Neural cell (in vitro differentiated cells): ENCODE data around the gene SLC2A5. TPM values are rescaled to one million over a fixed set of nuclear protein-coding genes. Genes with fewer than 3 reads are reported as not detected.
A peak's percentile ranks its signal among the peaks of the same experiment; 100 is the strongest.
"Not testable (repeated sequence)": the region's sequence is repeated elsewhere in the genome, so short reads cannot be mapped to it uniquely, and the experiment has no call there.

Experiments
- H2AFZ ChIP-seq: fragments of 200-600, 300-800 bp; sonication (generic), shearing (Covaris generic); 2 replicates; pipeline ENCODE4 v1.6.0; 2014; ENCODE audit warnings: low read depth, mild to moderate bottlenecking, antibody characterized with exemption, low read length, moderate library complexity
- H3F3A ChIP-seq: fragments of 200-600 bp; shearing (Covaris generic); 2 replicates; pipeline ENCODE4 v1.6.1; 2016; ENCODE audit warnings: mild to moderate bottlenecking, moderate library complexity, mixed read lengths, antibody characterized with exemption, low read length; ENCODE audit not compliant: insufficient read depth, poor library complexity, severe bottlenecking
- H3K27ac ChIP-seq: fragments of 200-600, 300-800 bp; sonication (generic), shearing (Covaris generic); 2 replicates; pipeline ENCODE4 v1.5.1; 2014; ENCODE audit warnings: mild to moderate bottlenecking, low read length, moderate library complexity
- H3K27me3 ChIP-seq: fragments of 300-800, 200-600 bp; sonication (generic), shearing (Covaris generic); 2 replicates; pipeline ENCODE4 v1.6.0; 2014; ENCODE audit warnings: mild to moderate bottlenecking, low read depth, low read length, moderate library complexity; ENCODE audit not compliant: insufficient read depth
- H3K36me3 ChIP-seq: fragments of 300-800, 200-600 bp; sonication (generic), shearing (Covaris generic); 2 replicates; pipeline ENCODE4 v1.5.1; 2014; ENCODE audit warnings: mild to moderate bottlenecking, antibody characterized with exemption, low read length, moderate library complexity; ENCODE audit not compliant: insufficient read depth
- H3K4me2 ChIP-seq: fragments of 300-800, 200-600 bp; sonication (generic), shearing (Covaris generic); 2 replicates; pipeline ENCODE4 v1.6.0; 2014; ENCODE audit warnings: mild to moderate bottlenecking, low read length
- H3K4me3 ChIP-seq: fragments of 300-800, 200-600 bp; sonication (generic), shearing (Covaris generic); 2 replicates; pipeline ENCODE4 v1.5.1; 2014; ENCODE audit warnings: mild to moderate bottlenecking, low read length, moderate library complexity
- H3K79me2 ChIP-seq: fragments of 200-600 bp; shearing (Covaris generic); replicated peaks from 2 replicates; pipeline ENCODE4 v1.6.0; 2014; ENCODE audit warnings: mild to moderate bottlenecking, low read length, moderate library complexity; ENCODE audit not compliant: insufficient read depth
- H3K9ac ChIP-seq: fragments of 300-800, 200-600 bp; sonication (generic), shearing (Covaris generic); 2 replicates; pipeline ENCODE4 v1.6.1; 2016; ENCODE audit warnings: mild to moderate bottlenecking, low read length, mixed read lengths
- H3K9me2 ChIP-seq: fragments of 200-600 bp; shearing (Covaris generic); 2 replicates; pipeline ENCODE4 v1.6.1; 2016; ENCODE audit warnings: mild to moderate bottlenecking, low read length, mixed read lengths; ENCODE audit not compliant: insufficient read depth
- H3K9me3 ChIP-seq: fragments of 200-600, 300-800 bp; sonication (generic), shearing (Covaris generic); 2 replicates; pipeline ENCODE4 v1.6.1; 2016; ENCODE audit warnings: mild to moderate bottlenecking, mixed run types, low read length, moderate library complexity, mixed read lengths
- H4K20me1 ChIP-seq: fragments of 200-600 bp; shearing (Covaris generic); 2 replicates; pipeline ENCODE4 v1.6.1; 2016; ENCODE audit warnings: mild to moderate bottlenecking, mixed run types; ENCODE audit not compliant: insufficient read depth
- EP300 ChIP-seq: fragments of 450-650 bp; conservative IDR thresholded peaks from 2 replicates; pipeline ENCODE4 v1.6.1; 2014; ENCODE audit warnings: antibody characterized with exemption, mild to moderate bottlenecking, moderate library complexity; ENCODE audit not compliant: poor library complexity, severe bottlenecking
- EZH2 ChIP-seq: fragments of 200-600, 300-800 bp; shearing (Covaris generic), sonication (generic); IDR thresholded peaks from 2 replicates; pipeline ENCODE4 v1.6.1; 2014; ENCODE audit warnings: antibody characterized with exemption, low read length, borderline replicate concordance, mild to moderate bottlenecking; ENCODE audit not compliant: insufficient read depth, poor library complexity, severe bottlenecking
- MXI1 ChIP-seq: fragments of 450-650 bp; conservative IDR thresholded peaks from 2 replicates; pipeline ENCODE4 v1.6.1; 2014; ENCODE audit warnings: antibody characterized with exemption, mild to moderate bottlenecking; ENCODE audit not compliant: poor library complexity, severe bottlenecking
- POLR2AphosphoS5 ChIP-seq: IDR thresholded peaks from 2 replicates; pipeline ENCODE4 v1.6.1; 2012
- RAD21 ChIP-seq: fragments of 450-650 bp; conservative IDR thresholded peaks from 2 replicates; pipeline ENCODE4 v1.6.1; 2014; ENCODE audit warnings: antibody characterized with exemption, mild to moderate bottlenecking, moderate library complexity
- SMC3 ChIP-seq: fragments of 450-650 bp; conservative IDR thresholded peaks from 2 replicates; pipeline ENCODE4 v1.6.1; 2014; ENCODE audit warnings: antibody characterized with exemption, mild to moderate bottlenecking, moderate library complexity; ENCODE audit not compliant: poor library complexity
- TAF1 ChIP-seq: IDR thresholded peaks from 2 replicates; pipeline ENCODE4 v1.6.1; 2012; ENCODE audit warnings: low read depth
- polyA plus RNA-seq: library from polyadenylated mRNA; depleted of rRNA; stranded (reverse); fragments of >200 nt; gene quantifications from 2 replicates; pipeline ENCODE4 v1.2.3, GENCODE V29; 2014
- TF ChIP-seq, protein P1 (sequence below): fragments of 450-650 bp; IDR thresholded peaks from 2 replicates; pipeline ENCODE4 v1.5.1; 2014; ENCODE audit warnings: antibody characterized with exemption, mild to moderate bottlenecking, moderate library complexity; ENCODE audit not compliant: poor library complexity, severe bottlenecking
- TF ChIP-seq, protein P2 (sequence below): IDR thresholded peaks from 2 replicates; pipeline ENCODE4 v1.6.1; 2012; ENCODE audit warnings: borderline replicate concordance

Gene SLC2A5
- polyA plus RNA-seq, 1 donor from 2014 or later: not detected

DNA sequence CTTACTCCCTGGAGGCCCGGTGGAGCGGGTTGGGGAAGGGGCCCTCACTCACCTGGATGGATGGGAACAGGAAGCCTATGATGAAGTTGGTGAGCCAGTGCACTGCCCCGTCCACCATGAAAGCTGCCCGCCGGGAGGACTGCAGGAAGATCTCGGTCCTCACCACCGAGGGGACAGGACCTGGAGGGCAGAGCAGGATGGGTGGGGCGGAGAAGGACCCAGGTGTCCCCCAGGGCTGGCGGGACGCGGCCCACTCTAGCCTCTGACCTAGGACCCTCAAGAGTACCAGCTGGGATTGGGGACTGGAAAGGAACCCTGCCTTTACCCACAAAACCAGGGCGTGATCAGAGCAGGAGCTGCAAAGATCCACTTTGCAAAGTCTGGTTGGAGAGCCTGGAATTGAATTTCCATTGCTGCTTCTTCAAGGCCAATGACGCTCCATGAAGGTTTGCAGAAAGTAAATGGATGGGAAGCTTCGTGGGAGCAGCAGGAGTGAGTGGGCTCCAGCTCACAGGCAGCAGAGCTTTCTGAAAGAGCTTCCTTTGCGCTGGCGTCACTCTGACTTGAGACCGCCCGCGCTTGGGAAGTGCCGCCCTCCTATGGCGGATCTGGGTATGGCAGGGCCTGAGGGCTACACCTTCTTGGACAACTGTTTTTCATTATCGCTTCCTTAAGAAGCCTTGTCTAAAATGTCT, 64.6 kb downstream of the SLC2A5 start:
- Histone ChIP-seq H3K4me2 (no peak overlapping the region), H2AFZ (no peak overlapping the region), H3F3A (no peaks in the 10 kb centered on the region), H3K9ac (no peak overlapping the region), H3K27me3 (no peaks in the 10 kb centered on the region), H3K79me2 (no peaks in the 10 kb centered on the region), H3K27ac (no peak overlapping the region), H3K4me3 (no peak overlapping the region), H3K36me3 (no peaks in the 10 kb centered on the region), H4K20me1 (no peaks in the 10 kb centered on the region), H3K9me2 (no peaks in the 10 kb centered on the region), H3K9me3 (no peaks in the 10 kb centered on the region)
- TF ChIP-seq, protein P1, sequence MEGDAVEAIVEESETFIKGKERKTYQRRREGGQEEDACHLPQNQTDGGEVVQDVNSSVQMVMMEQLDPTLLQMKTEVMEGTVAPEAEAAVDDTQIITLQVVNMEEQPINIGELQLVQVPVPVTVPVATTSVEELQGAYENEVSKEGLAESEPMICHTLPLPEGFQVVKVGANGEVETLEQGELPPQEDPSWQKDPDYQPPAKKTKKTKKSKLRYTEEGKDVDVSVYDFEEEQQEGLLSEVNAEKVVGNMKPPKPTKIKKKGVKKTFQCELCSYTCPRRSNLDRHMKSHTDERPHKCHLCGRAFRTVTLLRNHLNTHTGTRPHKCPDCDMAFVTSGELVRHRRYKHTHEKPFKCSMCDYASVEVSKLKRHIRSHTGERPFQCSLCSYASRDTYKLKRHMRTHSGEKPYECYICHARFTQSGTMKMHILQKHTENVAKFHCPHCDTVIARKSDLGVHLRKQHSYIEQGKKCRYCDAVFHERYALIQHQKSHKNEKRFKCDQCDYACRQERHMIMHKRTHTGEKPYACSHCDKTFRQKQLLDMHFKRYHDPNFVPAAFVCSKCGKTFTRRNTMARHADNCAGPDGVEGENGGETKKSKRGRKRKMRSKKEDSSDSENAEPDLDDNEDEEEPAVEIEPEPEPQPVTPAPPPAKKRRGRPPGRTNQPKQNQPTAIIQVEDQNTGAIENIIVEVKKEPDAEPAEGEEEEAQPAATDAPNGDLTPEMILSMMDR: peak; percentile 69
- TF ChIP-seq TAF1 (no peak), EP300 (no peak), POLR2AphosphoS5 (no peak), MXI1 (no peak), SMC3 (peak; percentile 56), EZH2 (no peak), RAD21 (peak; percentile 58)
- TF ChIP-seq, protein P2, sequence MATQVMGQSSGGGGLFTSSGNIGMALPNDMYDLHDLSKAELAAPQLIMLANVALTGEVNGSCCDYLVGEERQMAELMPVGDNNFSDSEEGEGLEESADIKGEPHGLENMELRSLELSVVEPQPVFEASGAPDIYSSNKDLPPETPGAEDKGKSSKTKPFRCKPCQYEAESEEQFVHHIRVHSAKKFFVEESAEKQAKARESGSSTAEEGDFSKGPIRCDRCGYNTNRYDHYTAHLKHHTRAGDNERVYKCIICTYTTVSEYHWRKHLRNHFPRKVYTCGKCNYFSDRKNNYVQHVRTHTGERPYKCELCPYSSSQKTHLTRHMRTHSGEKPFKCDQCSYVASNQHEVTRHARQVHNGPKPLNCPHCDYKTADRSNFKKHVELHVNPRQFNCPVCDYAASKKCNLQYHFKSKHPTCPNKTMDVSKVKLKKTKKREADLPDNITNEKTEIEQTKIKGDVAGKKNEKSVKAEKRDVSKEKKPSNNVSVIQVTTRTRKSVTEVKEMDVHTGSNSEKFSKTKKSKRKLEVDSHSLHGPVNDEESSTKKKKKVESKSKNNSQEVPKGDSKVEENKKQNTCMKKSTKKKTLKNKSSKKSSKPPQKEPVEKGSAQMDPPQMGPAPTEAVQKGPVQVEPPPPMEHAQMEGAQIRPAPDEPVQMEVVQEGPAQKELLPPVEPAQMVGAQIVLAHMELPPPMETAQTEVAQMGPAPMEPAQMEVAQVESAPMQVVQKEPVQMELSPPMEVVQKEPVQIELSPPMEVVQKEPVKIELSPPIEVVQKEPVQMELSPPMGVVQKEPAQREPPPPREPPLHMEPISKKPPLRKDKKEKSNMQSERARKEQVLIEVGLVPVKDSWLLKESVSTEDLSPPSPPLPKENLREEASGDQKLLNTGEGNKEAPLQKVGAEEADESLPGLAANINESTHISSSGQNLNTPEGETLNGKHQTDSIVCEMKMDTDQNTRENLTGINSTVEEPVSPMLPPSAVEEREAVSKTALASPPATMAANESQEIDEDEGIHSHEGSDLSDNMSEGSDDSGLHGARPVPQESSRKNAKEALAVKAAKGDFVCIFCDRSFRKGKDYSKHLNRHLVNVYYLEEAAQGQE: no peak

DNA sequence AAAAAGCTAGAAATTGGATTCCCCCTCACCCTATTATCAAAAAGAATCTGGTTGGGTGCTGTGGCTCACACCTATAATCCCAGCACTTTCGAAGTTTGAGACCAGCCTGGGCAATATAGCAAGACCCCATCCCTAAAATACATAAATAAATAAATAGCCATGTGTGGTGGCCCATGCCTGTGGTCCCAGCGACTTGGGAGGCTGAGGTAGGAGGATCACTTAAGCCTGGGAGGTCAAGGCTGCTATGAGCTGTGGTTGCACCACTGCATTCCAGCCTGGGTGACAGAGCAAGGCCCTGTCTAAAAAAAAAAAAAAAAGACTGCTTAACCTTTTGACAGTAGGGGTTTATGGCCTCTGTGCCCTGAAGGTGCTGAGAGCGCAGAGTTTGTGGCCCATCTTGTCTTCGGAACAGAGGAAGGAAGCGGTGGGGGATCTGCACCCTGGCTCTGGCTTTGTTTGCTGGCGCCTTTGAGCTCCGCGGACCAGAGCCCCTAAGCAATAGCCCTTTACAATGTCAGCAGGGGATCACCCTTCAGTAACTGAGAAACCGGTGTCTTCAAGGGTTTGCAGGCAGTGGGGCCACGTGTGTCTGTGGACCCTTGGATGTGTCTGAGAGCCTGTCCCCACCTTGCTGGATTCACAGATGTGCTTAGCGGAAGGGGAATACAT, 65.3 kb downstream of the SLC2A5 start:
- H3K9me2 ChIP-seq: no peaks in the 10 kb centered on the region
- H3K4me2 ChIP-seq: no peak overlapping the region
- H3K79me2 ChIP-seq: no peaks in the 10 kb centered on the region
- TF ChIP-seq RAD21 (no peak), TAF1 (no peak), EP300 (no peak), SMC3 (no peak), MXI1 (no peak), EZH2 (no peak), POLR2AphosphoS5 (no peak)
- TF ChIP-seq, protein P1: no peak
- TF ChIP-seq, protein P2: no peak
- no peak overlapping the region for H3K9ac ChIP-seq
- H3K9me3 ChIP-seq: no peaks in the 10 kb centered on the region
- no peaks in the 10 kb centered on the region for H4K20me1 ChIP-seq
- no peaks in the 10 kb centered on the region for H3K36me3 ChIP-seq
- H3K27ac ChIP-seq: no peak overlapping the region
- H3K27me3 ChIP-seq: no peaks in the 10 kb centered on the region
- no peak overlapping the region for H3K4me3 ChIP-seq
- no peak overlapping the region for H2AFZ ChIP-seq
- no peaks in the 10 kb centered on the region for H3F3A ChIP-seq

DNA sequence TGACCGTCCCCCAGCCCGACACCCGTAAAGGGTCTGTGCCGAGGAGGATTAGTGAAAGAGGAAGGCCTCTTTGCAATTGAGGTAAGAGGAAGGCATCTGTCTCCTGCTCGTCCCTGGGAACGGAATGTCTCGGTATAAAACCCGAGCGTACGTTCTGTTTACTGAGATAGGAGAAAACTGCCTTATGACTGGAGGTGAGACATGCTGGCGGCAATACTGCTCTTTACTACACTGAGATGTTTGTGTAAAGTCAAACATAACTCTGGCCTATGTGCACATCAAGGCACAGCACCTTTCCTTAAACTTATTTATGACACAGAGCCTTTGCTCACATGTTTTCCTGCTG, 67.2 kb downstream of the SLC2A5 start:
- not testable (repeated sequence) for H3K9me2 ChIP-seq, H3K4me2 ChIP-seq, H3K27me3 ChIP-seq, H3K27ac ChIP-seq, H3F3A ChIP-seq, H4K20me1 ChIP-seq, H3K9ac ChIP-seq, H3K79me2 ChIP-seq, H2AFZ ChIP-seq, H3K4me3 ChIP-seq, H3K36me3 ChIP-seq, H3K9me3 ChIP-seq
